ENCODE results near the gene TMEM59. TPM values are rescaled to one million over a fixed set of nuclear protein-coding genes. Genes with fewer than 3 reads are reported as not detected.

The TMEM59 gene
- total RNA-seq, 1 experiment from 2014 or later, result 116 TPM

DNA sequence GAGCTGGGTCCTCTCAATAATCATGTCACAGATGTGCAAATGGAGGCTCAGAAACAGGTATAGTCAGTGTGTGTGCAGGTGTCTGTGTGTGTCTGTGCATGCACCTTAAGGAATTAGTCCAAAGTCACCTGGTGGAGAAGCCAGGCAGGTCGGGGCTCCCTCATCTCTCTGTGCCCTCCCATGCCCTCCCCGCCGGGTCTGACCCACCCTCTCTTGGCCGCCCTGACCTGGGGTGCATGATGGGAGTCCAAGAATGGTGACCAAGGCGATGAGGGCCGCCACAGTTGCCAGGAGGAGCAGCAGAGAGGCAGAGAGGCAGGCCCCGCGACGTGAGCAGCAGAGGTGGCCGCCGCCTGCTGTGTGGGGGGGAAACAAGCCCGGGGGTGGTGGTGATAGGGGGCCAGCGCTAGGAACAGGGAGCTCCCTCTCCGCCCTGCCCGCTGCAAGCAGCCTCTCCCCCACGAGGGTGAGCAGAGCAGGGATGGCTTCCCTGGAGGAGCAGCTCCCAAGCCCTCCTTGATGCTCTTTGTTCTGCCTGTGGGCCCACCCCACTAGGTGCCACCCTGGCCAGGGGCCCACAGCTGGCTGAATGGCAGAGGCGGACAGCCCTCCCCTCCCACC, 38.9 kb downstream of the TMEM59 start:
- TF ChIP-seq, protein P1, sequence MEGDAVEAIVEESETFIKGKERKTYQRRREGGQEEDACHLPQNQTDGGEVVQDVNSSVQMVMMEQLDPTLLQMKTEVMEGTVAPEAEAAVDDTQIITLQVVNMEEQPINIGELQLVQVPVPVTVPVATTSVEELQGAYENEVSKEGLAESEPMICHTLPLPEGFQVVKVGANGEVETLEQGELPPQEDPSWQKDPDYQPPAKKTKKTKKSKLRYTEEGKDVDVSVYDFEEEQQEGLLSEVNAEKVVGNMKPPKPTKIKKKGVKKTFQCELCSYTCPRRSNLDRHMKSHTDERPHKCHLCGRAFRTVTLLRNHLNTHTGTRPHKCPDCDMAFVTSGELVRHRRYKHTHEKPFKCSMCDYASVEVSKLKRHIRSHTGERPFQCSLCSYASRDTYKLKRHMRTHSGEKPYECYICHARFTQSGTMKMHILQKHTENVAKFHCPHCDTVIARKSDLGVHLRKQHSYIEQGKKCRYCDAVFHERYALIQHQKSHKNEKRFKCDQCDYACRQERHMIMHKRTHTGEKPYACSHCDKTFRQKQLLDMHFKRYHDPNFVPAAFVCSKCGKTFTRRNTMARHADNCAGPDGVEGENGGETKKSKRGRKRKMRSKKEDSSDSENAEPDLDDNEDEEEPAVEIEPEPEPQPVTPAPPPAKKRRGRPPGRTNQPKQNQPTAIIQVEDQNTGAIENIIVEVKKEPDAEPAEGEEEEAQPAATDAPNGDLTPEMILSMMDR (IDR thresholded peaks at IDR 0.05; ENCODE audit: insufficient read depth in 1 of 2, low read depth in 1 of 2, low read length in 1 of 2, severe bottlenecking in 1 of 2, unreplicated experiment in 1 of 2), result no peak
- H3K4me3 Mint-ChIP-seq (ENCODE audit: unreplicated experiment), result no peak overlapping the region
- no TSS peak for BruUV-seq (replicated peaks)
- no peaks in the 10 kb centered on the region for H3K36me3 Mint-ChIP-seq (ENCODE audit: insufficient read depth, unreplicated experiment)
- no peak overlapping the region for H3K27ac Mint-ChIP-seq (ENCODE audit: unreplicated experiment)
- Histone ChIP-seq H3K36me3 (ENCODE audit: control insufficient read depth, insufficient read depth, low read length) (no peaks in the 10 kb centered on the region), H3K4me1 (peaks cover 10% of the 10 kb centered on the region), H3K27me3 (replicated peaks; ENCODE audit: control insufficient read depth, insufficient read depth, low read length) (no peaks in the 10 kb centered on the region), H3K9me3 (no peaks in the 10 kb centered on the region), H3K4me3 (ENCODE audit: low read depth, low read length) (no peak overlapping the region)
- H3K27me3 Mint-ChIP-seq (ENCODE audit: insufficient read depth, unreplicated experiment), result no peaks in the 10 kb centered on the region
- ChIA-PET CTCF (no interaction called here), POLR2A (no interaction called here)
- no peaks in the 10 kb centered on the region for H3K9me3 Mint-ChIP-seq (ENCODE audit: unreplicated experiment)
- no peak for DNase-seq
- H3K4me1 Mint-ChIP-seq (ENCODE audit: low read depth, unreplicated experiment), result peaks cover 21% of the 10 kb centered on the region
- intact Hi-C loops (cut with micrococcal nuclease; ENCODE audit: unreplicated experiment), result no loop called here

DNA sequence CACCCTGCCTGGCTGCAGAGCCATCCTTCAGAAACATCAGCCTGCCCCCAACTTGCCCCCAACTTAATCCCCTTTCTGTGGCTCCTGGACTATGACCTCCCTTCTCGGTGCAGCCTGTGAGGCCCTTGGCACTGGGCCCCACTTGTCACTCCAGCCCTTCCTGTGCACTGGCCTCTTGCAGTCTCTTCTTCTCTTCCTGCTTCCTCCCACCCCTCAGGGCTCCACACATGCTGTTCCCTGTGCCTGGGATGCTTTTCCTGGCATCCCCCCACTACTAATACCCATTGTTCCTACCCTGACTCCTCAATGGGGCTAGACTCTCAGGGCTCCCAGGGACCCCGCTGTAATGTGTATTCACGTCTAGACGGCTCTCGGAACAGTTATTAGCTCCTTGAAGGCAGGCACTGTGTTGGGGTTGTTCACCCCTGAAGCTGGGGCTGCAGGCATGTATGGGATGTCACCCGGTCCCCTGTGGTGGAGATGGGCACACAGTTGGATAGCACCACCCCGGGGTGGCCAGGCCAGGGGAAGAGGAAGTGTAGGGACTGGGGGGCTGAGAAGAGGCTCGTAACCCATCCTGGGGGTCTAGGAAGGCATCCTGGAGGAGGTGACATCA, 39.5 kb downstream of the TMEM59 start:
- H3K9me3 ChIP-seq, result no peaks in the 10 kb centered on the region
- intact Hi-C loops (cut with micrococcal nuclease; ENCODE audit: unreplicated experiment), result no loop called here
- H3K4me3 Mint-ChIP-seq (ENCODE audit: unreplicated experiment), result no peak overlapping the region
- CTCF ChIA-PET, result no interaction called here
- no peaks in the 10 kb centered on the region for H3K27me3 Mint-ChIP-seq (ENCODE audit: insufficient read depth, unreplicated experiment)
- no peak overlapping the region for H3K4me3 ChIP-seq (ENCODE audit: low read depth, low read length)
- no TSS peak for BruUV-seq (replicated peaks)
- H3K9me3 Mint-ChIP-seq (ENCODE audit: unreplicated experiment), result no peaks in the 10 kb centered on the region
- TF ChIP-seq, protein P1 (IDR thresholded peaks at IDR 0.05; ENCODE audit: insufficient read depth in 1 of 2, low read depth in 1 of 2, low read length in 1 of 2, severe bottlenecking in 1 of 2, unreplicated experiment in 1 of 2), result no peak
- H3K4me1 ChIP-seq, result peaks cover 10% of the 10 kb centered on the region
- H3K36me3 ChIP-seq (ENCODE audit: control insufficient read depth, insufficient read depth, low read length), result no peaks in the 10 kb centered on the region
- H3K27ac Mint-ChIP-seq (ENCODE audit: unreplicated experiment), result no peak overlapping the region
- POLR2A ChIA-PET, result no interaction called here
- peaks cover 21% of the 10 kb centered on the region for H3K4me1 Mint-ChIP-seq (ENCODE audit: low read depth, unreplicated experiment)
- no peak for DNase-seq
- no peaks in the 10 kb centered on the region for H3K36me3 Mint-ChIP-seq (ENCODE audit: insufficient read depth, unreplicated experiment)
- H3K27me3 ChIP-seq (replicated peaks; ENCODE audit: control insufficient read depth, insufficient read depth, low read length), result no peaks in the 10 kb centered on the region

DNA sequence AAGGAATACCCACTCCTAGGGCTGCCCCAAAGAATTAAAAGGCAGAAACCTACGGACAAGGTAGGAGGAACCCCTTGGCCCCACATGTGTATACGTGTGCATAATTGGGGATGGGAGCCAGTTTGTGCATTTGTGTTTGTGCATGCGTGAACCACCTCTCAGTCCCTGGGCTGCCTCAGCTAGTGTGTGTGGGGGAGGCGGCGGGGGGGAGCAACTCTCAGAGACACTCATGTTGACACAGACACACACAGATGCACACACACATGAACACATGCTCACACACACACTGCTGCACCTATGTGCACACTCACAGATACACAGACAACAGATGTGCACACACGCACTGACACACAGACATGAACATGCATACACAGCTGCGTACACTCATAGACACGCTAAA, 40.1 kb downstream of the TMEM59 start:
- CTCF ChIA-PET, result no interaction called here
- no peak for DNase-seq
- H3K36me3 ChIP-seq (ENCODE audit: control insufficient read depth, insufficient read depth, low read length), result no peaks in the 10 kb centered on the region
- Mint-ChIP-seq H3K4me3 (ENCODE audit: unreplicated experiment) (no peak overlapping the region), H3K27ac (ENCODE audit: unreplicated experiment) (no peak overlapping the region), H3K27me3 (ENCODE audit: insufficient read depth, unreplicated experiment) (no peaks in the 10 kb centered on the region), H3K36me3 (ENCODE audit: insufficient read depth, unreplicated experiment) (no peaks in the 10 kb centered on the region), H3K9me3 (ENCODE audit: unreplicated experiment) (no peaks in the 10 kb centered on the region), H3K4me1 (ENCODE audit: low read depth, unreplicated experiment) (peaks cover 19% of the 10 kb centered on the region)
- POLR2A ChIA-PET, result no interaction called here
- TF ChIP-seq, protein P1 (IDR thresholded peaks at IDR 0.05; ENCODE audit: insufficient read depth in 1 of 2, low read depth in 1 of 2, low read length in 1 of 2, severe bottlenecking in 1 of 2, unreplicated experiment in 1 of 2), result no peak
- H3K9me3 ChIP-seq, result no peaks in the 10 kb centered on the region
- no peak overlapping the region for H3K4me3 ChIP-seq (ENCODE audit: low read depth, low read length)
- peaks cover 10% of the 10 kb centered on the region for H3K4me1 ChIP-seq
- intact Hi-C loops (cut with micrococcal nuclease; ENCODE audit: unreplicated experiment), result no loop called here
- no peaks in the 10 kb centered on the region for H3K27me3 ChIP-seq (replicated peaks; ENCODE audit: control insufficient read depth, insufficient read depth, low read length)
- BruUV-seq (replicated peaks), result no TSS peak
